Measurements from ENCODE around the gene CHST1.
A peak's percentile ranks its signal among the peaks of the same experiment; 100 is the strongest.

Gene CHST1

GRCh38 chr11:45646275-45646927 lies 19.0 kb downstream of the CHST1 start:
- no peaks in the 10 kb centered on the region for H3K9me3 Mint-ChIP-seq
- H3K4me1 Mint-ChIP-seq, result no peaks in the 10 kb centered on the region
- no peak overlapping the region for H3K4me3 Mint-ChIP-seq
- peak; percentile 66 for ATAC-seq
- H3K27me3 Mint-ChIP-seq, result peaks cover 30% of the 10 kb centered on the region
- no peak overlapping the region for H3K27ac Mint-ChIP-seq
- no peaks in the 10 kb centered on the region for H3K36me3 Mint-ChIP-seq

GRCh38 chr11:45644981-45645889 lies 20.2 kb downstream of the CHST1 start:
- no peaks in the 10 kb centered on the region for H3K4me1 Mint-ChIP-seq
- no peaks in the 10 kb centered on the region for H3K9me3 Mint-ChIP-seq
- H3K27me3 Mint-ChIP-seq, result peaks cover 23% of the 10 kb centered on the region
- ATAC-seq, result no peak
- H3K4me3 Mint-ChIP-seq, result no peak overlapping the region
- no peaks in the 10 kb centered on the region for H3K36me3 Mint-ChIP-seq
- H3K27ac Mint-ChIP-seq, result no peak overlapping the region

GRCh38 chr11:45643598-45644260 lies 21.7 kb downstream of the CHST1 start:
- no peak for ATAC-seq
- H3K27me3 Mint-ChIP-seq, result peaks cover 33% of the 10 kb centered on the region
- H3K27ac Mint-ChIP-seq, result no peak overlapping the region

DNA sequence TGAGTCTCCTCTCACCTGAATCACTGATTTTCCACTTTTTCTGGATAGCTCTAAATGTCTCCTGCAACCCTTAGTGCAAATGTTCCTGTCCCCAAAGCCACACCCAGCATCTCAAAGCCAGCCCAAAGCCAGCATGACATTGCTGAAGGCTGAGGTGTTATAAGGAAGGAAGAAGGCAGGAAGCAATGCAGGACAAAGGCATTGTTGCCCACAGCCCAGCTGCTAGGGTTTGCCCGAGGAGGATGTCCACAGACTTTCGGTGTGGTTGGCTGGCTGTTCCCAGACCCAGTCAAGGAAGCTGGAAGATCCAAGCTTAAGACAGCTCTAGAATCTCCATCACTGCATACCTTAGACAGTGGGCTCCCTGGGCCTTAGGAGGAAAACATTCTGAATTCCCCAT lies 23.5 kb downstream of the CHST1 start:
- H3K4me3 Mint-ChIP-seq, result no peak overlapping the region
- H3K27ac Mint-ChIP-seq, result no peak overlapping the region
- ATAC-seq, result no peak
- H3K9me3 Mint-ChIP-seq, result peaks cover 4% of the 10 kb centered on the region
- H3K36me3 Mint-ChIP-seq, result no peaks in the 10 kb centered on the region
- H3K4me1 Mint-ChIP-seq, result no peaks in the 10 kb centered on the region
- peaks cover 49% of the 10 kb centered on the region for H3K27me3 Mint-ChIP-seq

More at GRCh38 chr11:45643598-45644260, 21.7 kb downstream of the CHST1 start:
- Mint-ChIP-seq H3K4me1 (no peaks in the 10 kb centered on the region), H3K36me3 (no peaks in the 10 kb centered on the region), H3K4me3 (no peak overlapping the region), H3K9me3 (peaks cover 2% of the 10 kb centered on the region)

DNA sequence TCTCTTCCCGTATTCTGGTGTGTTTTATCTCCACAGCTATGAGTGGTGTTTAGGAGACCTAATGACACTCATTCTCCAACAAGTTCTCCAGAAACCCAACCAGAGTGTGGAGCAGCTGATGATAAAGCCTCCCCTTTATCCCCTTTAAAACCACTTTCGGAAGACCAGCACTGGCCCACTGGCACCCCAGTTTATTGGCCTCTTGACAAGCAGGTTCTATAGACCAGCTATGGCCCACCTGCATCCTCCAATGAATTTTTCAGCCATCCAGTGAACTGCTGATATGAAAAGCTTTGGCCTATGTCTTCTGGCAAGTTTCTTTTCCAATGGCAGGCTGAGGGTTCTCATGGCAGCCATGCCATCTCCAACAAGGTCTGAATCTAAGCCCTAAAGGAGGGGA lies 27.4 kb downstream of the CHST1 start:
- peaks cover 4% of the 10 kb centered on the region for H3K9me3 Mint-ChIP-seq
- no peak for ATAC-seq
- H3K36me3 Mint-ChIP-seq, result no peaks in the 10 kb centered on the region
- no peaks in the 10 kb centered on the region for H3K4me1 Mint-ChIP-seq
- no peak overlapping the region for H3K4me3 Mint-ChIP-seq
- peaks cover 58% of the 10 kb centered on the region for H3K27me3 Mint-ChIP-seq
- no peak overlapping the region for H3K27ac Mint-ChIP-seq

GRCh38 chr11:45635907-45636306 lies 29.5 kb downstream of the CHST1 start:
- H3K27me3 Mint-ChIP-seq, result peaks cover 61% of the 10 kb centered on the region
- no peak overlapping the region for H3K27ac Mint-ChIP-seq
- peaks cover 7% of the 10 kb centered on the region for H3K9me3 Mint-ChIP-seq

DNA sequence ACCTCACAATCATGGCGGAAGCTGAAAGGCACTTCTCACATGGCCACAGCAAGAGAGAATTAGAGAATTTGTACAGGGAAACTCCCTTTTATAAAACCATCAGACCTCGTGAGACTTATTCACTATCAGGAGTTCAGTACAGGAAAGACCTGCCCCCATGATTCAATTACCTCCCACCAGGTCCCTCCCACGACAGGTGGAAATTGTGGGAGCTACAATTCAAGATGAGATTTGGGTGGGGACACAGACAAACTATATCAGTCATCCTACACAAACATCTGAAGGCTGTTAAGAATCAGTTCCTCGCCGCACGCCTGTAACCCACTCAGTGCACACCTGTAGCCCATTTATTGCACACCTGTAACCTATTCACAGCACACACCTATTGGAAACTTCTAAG lies 39.8 kb downstream of the CHST1 start:
- Mint-ChIP-seq H3K27me3 (peaks cover 81% of the 10 kb centered on the region), H3K27ac (no peak overlapping the region)
- ATAC-seq, result no peak

More at GRCh38 chr11:45635907-45636306, 29.5 kb downstream of the CHST1 start:
- H3K4me1 Mint-ChIP-seq, result no peaks in the 10 kb centered on the region
- no peak overlapping the region for H3K4me3 Mint-ChIP-seq
- no peak for ATAC-seq
- no peaks in the 10 kb centered on the region for H3K36me3 Mint-ChIP-seq

GRCh38 chr11:45624095-45624494 lies 41.3 kb downstream of the CHST1 start:
- H3K4me1 Mint-ChIP-seq, result no peaks in the 10 kb centered on the region
- no peaks in the 10 kb centered on the region for H3K36me3 Mint-ChIP-seq
- peaks cover 14% of the 10 kb centered on the region for H3K9me3 Mint-ChIP-seq
- H3K27me3 Mint-ChIP-seq, result peaks cover 76% of the 10 kb centered on the region
- no peak overlapping the region for H3K4me3 Mint-ChIP-seq
- no peak for ATAC-seq
- no peak overlapping the region for H3K27ac Mint-ChIP-seq

More for the DNA sequence above, 39.8 kb downstream of the CHST1 start:
- Mint-ChIP-seq H3K9me3 (peaks cover 4% of the 10 kb centered on the region), H3K4me3 (no peak overlapping the region), H3K4me1 (no peaks in the 10 kb centered on the region), H3K36me3 (no peaks in the 10 kb centered on the region)

- H3K36me3 Mint-ChIP-seq, result no peaks in the 10 kb centered on the region
- peaks cover 14% of the 10 kb centered on the region for H3K9me3 Mint-ChIP-seq
- no peak for ATAC-seq
- no peak overlapping the region for H3K27ac Mint-ChIP-seq
- no peak overlapping the region for H3K4me3 Mint-ChIP-seq
- H3K27me3 Mint-ChIP-seq, result peaks cover 76% of the 10 kb centered on the region
- no peaks in the 10 kb centered on the region for H3K4me1 Mint-ChIP-seq
Measured at GRCh38 chr11:45622861-45623260, 42.6 kb downstream of the CHST1 start.

- peaks cover 14% of the 10 kb centered on the region for H3K9me3 Mint-ChIP-seq
- no peaks in the 10 kb centered on the region for H3K4me1 Mint-ChIP-seq
- no peak for ATAC-seq
- H3K27ac Mint-ChIP-seq, result no peak overlapping the region
- H3K36me3 Mint-ChIP-seq, result no peaks in the 10 kb centered on the region
- no peak overlapping the region for H3K4me3 Mint-ChIP-seq
- H3K27me3 Mint-ChIP-seq, result peaks cover 76% of the 10 kb centered on the region
Measured at GRCh38 chr11:45622283-45622682, 43.1 kb downstream of the CHST1 start.

GRCh38 chr11:45621588-45621987 lies 43.8 kb downstream of the CHST1 start:
- Mint-ChIP-seq H3K27ac (no peak overlapping the region), H3K4me3 (no peak overlapping the region), H3K36me3 (no peaks in the 10 kb centered on the region), H3K27me3 (peaks cover 73% of the 10 kb centered on the region), H3K4me1 (no peaks in the 10 kb centered on the region), H3K9me3 (peaks cover 12% of the 10 kb centered on the region)
- ATAC-seq, result no peak

- Mint-ChIP-seq H3K4me1 (no peaks in the 10 kb centered on the region), H3K4me3 (no peak overlapping the region)
Measured at GRCh38 chr11:45620243-45620642, 45.2 kb downstream of the CHST1 start.

DNA sequence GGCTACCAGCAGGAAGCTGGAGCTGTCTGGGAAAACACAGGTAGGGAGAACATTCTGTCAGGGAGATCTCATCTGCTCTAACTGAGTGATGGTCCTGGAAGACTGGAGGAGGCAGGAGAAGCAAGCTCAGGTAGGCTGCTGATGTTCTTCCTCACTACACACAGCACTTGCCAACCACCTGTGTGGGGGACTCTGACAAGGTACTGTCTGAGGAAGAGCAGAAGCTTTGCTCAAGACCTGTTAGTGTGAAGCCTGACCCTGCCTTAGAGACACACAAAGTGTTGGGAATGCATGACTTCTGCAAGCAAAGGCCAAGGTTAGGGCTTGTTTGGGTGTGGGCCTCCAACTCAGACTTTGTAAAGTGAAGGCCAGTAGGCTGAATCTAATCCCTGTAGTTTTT lies 46.5 kb downstream of the CHST1 start:
- Mint-ChIP-seq H3K27me3 (peaks cover 72% of the 10 kb centered on the region), H3K4me3 (no peak overlapping the region), H3K4me1 (no peaks in the 10 kb centered on the region), H3K36me3 (no peaks in the 10 kb centered on the region), H3K27ac (no peak overlapping the region), H3K9me3 (peaks cover 12% of the 10 kb centered on the region)
- ATAC-seq, result no peak

More at GRCh38 chr11:45620243-45620642, 45.2 kb downstream of the CHST1 start:
- Mint-ChIP-seq H3K9me3 (peaks cover 12% of the 10 kb centered on the region), H3K27me3 (peaks cover 72% of the 10 kb centered on the region), H3K27ac (no peak overlapping the region), H3K36me3 (no peaks in the 10 kb centered on the region)
- no peak for ATAC-seq

GRCh38 chr11:45617871-45618601 lies 47.4 kb downstream of the CHST1 start:
- H3K4me3 Mint-ChIP-seq, result no peak overlapping the region
- no peak for ATAC-seq
- no peak overlapping the region for H3K27ac Mint-ChIP-seq
- H3K36me3 Mint-ChIP-seq, result no peaks in the 10 kb centered on the region
- H3K9me3 Mint-ChIP-seq, result peaks cover 12% of the 10 kb centered on the region
- H3K27me3 Mint-ChIP-seq, result peaks cover 64% of the 10 kb centered on the region
- H3K4me1 Mint-ChIP-seq, result no peaks in the 10 kb centered on the region

Measured in stimulated activated memory B cell treated with anti-CD40 and anti-IgM and Interleukin-4, amounts not matched to agents 10 μg/mL and 1 μg/mL and 100 μg/mL, for 72 hours (primary cell).